Esophagus muscularis mucosa (tissue), 2 donors: ENCODE data around the gene WWC1.

Source experiments
- EP300 ChIP-seq: sonication (generic); formaldehyde crosslinking; IDR thresholded peaks from one replicate; pipeline ENCODE4 v1.6.1; 2017; ENCODE audit warnings: antibody characterized with exemption
- POLR2A ChIP-seq: fragments of 450-650 bp; IDR thresholded peaks from one replicate; pipeline ENCODE4 v1.6.1; 2017; ENCODE audit warnings: antibody characterized with exemption, moderate library complexity, mild to moderate bottlenecking, low read depth

DNA sequence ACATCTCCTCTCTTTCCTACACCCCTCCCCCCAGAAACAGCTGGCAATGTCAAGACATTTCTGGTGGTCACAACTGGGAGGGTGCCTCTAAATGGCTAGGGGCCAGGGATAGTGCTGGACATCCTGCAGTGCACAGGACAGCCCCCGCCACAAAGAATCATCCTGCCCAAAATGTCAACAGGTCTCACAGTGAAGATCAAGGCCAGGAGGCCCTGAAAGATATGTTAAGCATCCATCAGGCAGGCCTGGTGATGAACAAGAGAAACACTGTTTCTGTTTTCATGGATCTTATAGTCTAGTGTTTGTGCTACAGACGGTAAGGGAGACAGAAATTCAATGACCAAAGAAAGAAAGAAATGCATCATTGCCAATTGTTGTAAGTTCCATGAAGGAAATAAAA is 45.9 kb downstream of the WWC1 start:
- TF ChIP-seq EP300 (no peak), POLR2A (no peak)
